Panc1 (cell line): Measurements from ENCODE around the gene ANTXR1. TPM values are rescaled to one million over a fixed set of nuclear protein-coding genes. Genes with fewer than 3 reads are reported as not detected.
A peak's percentile ranks its signal among the peaks of the same experiment; 100 is the strongest.

Source experiments
- ATAC-seq: fragments of 200-7000 bp; cut with Tn5 transposase; 2 replicates; pipeline ENCODE4 v1.9.1; 2020; ENCODE audit warnings: mild to moderate bottlenecking, moderate library complexity
- BruUV-seq: library from RNA; stranded (reverse); fragments of 400-500 nt; replicated peaks from 2 replicates; lab custom pipeline; 2021; lab: Mats Ljungman, UMichigan
- CTCF ChIA-PET: fragments of 300-600 bp; sonication (Branson Sonifier 250); formaldehyde crosslinking; loops from one replicate; lab custom pipeline; 2022; ENCODE audit warnings: antibody characterized with exemption; lab: Charles Lee
- POLR2A ChIA-PET: fragments of 300-600 bp; sonication (Branson Sonifier 250); formaldehyde crosslinking; loops from one replicate; lab custom pipeline; 2022; ENCODE audit warnings: antibody characterized with exemption; lab: Charles Lee
- DNase-seq: peaks from one replicate; pipeline ENCODE4 v3.0.0-alpha.2; 2010; ENCODE audit warnings: low read depth, low spot score
- H3K27ac ChIP-seq: 2 replicates; pipeline ENCODE4 v1.5.1; 2011; ENCODE audit warnings: mild to moderate bottlenecking, low read length, inconsistent platforms
- H3K27me3 ChIP-seq: fragments of 200-500 bp; sonication (Bioruptor generic); 2 replicates; pipeline ENCODE4 v1.6.0; 2014; ENCODE audit warnings: low read length, inconsistent platforms; ENCODE audit not compliant: control insufficient read depth, insufficient read depth
- H3K36me3 ChIP-seq: fragments of 200-500 bp; sonication (Bioruptor generic); 2 replicates; pipeline ENCODE4 v1.5.1; 2014; ENCODE audit warnings: inconsistent platforms, mild to moderate bottlenecking, low read length, moderate library complexity; ENCODE audit not compliant: control insufficient read depth, insufficient read depth
- H3K4me1 ChIP-seq: 2 replicates; pipeline ENCODE4 v1.5.1; 2011; ENCODE audit warnings: inconsistent platforms, mild to moderate bottlenecking, low read length, moderate library complexity; ENCODE audit not compliant: control insufficient read depth, insufficient read depth
- H3K4me3 ChIP-seq, 2 experiments: 2 replicates each; pipeline ENCODE4 v1.5.1; 2011 to 2012; ENCODE audit warnings: low read depth in 2 of 2, low read length in 2 of 2, mild to moderate bottlenecking in 2 of 2, inconsistent platforms in 1 of 2, moderate library complexity in 1 of 2
- H3K9me3 ChIP-seq: fragments of 200-500 bp; sonication (Bioruptor generic); 2 replicates; pipeline ENCODE4 v1.5.1; 2014; ENCODE audit warnings: low read depth, mild to moderate bottlenecking, inconsistent platforms, low read length, moderate library complexity; ENCODE audit not compliant: control insufficient read depth, insufficient read depth
- CTCF ChIP-seq: fragments of 450-650 bp; IDR thresholded peaks from 2 replicates; pipeline ENCODE4 v1.5.1; 2017; ENCODE audit warnings: mild to moderate bottlenecking
- POLR2AphosphoS5 ChIP-seq: IDR thresholded peaks from 2 replicates; pipeline ENCODE4 v1.6.1; 2012; ENCODE audit warnings: mild to moderate bottlenecking, low read depth, low read length, moderate library complexity
- REST ChIP-seq, 2 experiments: IDR thresholded peaks; 2 replicates each; pipeline ENCODE4 v1.6.1; 2011 to 2012; ENCODE audit warnings: low read depth in 2 of 2, control low read depth in 1 of 2, low read length in 1 of 2, mild to moderate bottlenecking in 1 of 2, moderate library complexity in 1 of 2; ENCODE audit not compliant: insufficient read depth in 1 of 2
- SIN3A ChIP-seq: IDR thresholded peaks from 2 replicates; pipeline ENCODE4 v1.6.1; 2012; ENCODE audit warnings: low read depth, mild to moderate bottlenecking, low read length, moderate library complexity, borderline replicate concordance; ENCODE audit not compliant: insufficient read depth
- TCF7L2 ChIP-seq: IDR thresholded peaks from 2 replicates; pipeline ENCODE4 v1.6.1; 2011; ENCODE audit warnings: mild to moderate bottlenecking, low read depth, low read length, inconsistent platforms
- in situ Hi-C: cut with HindIII; loops from 2 replicates; pipeline ENCODE4 v1.10.0; 2016; ENCODE audit warnings: low sequenced_read_pairs, low pct_unique_long_range_greater_than_20kb
- intact Hi-C: fragments of 100-400 bp; cut with micrococcal nuclease; formaldehyde crosslinking; loops from one replicate; pipeline ENCODE4 v1.10.0; 2022; ENCODE audit not compliant: unreplicated experiment
- total RNA-seq: library from RNA; stranded (reverse); gene quantifications from one replicate; pipeline ENCODE4 v1.2.1, GENCODE V29; 2021; ENCODE audit not compliant: unreplicated experiment

The ANTXR1 gene
- total RNA-seq, 1 experiment from 2014 or later: 132 TPM

DNA sequence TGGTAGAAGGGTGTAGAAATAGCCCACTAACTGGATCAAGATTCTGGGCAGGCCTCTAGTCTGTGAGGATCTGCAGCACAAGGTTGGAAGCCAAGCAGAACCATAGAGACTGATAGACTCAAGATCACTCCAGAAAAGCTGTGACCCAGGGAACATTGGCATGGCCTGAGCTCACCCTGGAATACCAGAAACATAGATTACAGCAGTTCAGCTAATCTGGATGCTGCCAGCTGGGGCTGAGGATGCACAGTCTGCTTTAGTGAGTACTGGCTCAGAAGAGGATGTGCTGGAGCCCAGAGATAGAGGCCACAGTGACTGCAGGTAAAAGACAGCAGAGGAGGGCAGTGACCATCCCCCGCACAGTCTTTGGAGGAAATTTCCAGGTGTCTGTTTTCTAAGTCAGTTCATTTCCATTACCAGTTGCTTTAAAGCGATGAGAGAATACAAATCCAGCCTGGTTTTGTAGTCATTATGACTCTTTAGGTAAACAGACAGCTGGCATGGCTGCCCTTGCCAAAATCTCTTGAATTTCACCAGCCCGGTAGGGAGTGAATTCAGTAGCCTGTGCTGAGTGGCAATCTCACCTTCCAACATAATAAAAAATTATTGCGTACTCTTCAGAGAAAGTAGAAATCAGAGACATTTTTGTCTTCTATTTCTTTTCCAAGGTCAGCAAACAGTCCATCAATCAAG, 119.2 kb downstream of the ANTXR1 start:
- no TSS peak for BruUV-seq
- Histone ChIP-seq H3K27ac (peak overlapping the region; percentile 100), H3K4me1 (peaks cover 30% of the 10 kb centered on the region), H3K9me3 (no peaks in the 10 kb centered on the region), H3K27me3 (no peaks in the 10 kb centered on the region), H3K4me3 (no peak overlapping the region), H3K36me3 (no peaks in the 10 kb centered on the region; the same call in 1 of the 2 replicates)
- intact Hi-C loops: no loop called here
- ChIA-PET CTCF (interaction anchor here (0.7 kb wide), 1 partner anchor 50 kb away, joined by 3 read pairs; no protein-coding TSS in a partner anchor), POLR2A (no interaction called here)
- ATAC-seq (peak; percentile 66), DNase-seq (peak; percentile 36)
- TF ChIP-seq CTCF (no peak), POLR2AphosphoS5 (no peak), TCF7L2 (no peak), REST (IDR thresholded peaks at IDR 0.05; ENCODE audit: insufficient read depth in 1 of 2, low read depth in 2 of 2, low read length in 1 of 2) (no peak), SIN3A (no peak)
- in situ Hi-C loops: no loop called here

- in situ Hi-C loops (no loop called here), intact Hi-C loops (no loop called here)
- DNase-seq (no peak), ATAC-seq (no peak)
- ChIA-PET CTCF (no interaction called here), POLR2A (no interaction called here)
- TF ChIP-seq TCF7L2 (no peak), CTCF (no peak), POLR2AphosphoS5 (no peak), SIN3A (no peak), REST (IDR thresholded peaks at IDR 0.05; ENCODE audit: insufficient read depth in 1 of 2, low read depth in 2 of 2, low read length in 1 of 2) (no peak)
- Histone ChIP-seq H3K9me3 (no peaks in the 10 kb centered on the region), H3K36me3 (no peaks in the 10 kb centered on the region; the same call in 1 of the 2 replicates), H3K4me1 (peaks cover 40% of the 10 kb centered on the region), H3K4me3 (no peak overlapping the region), H3K27me3 (no peaks in the 10 kb centered on the region), H3K27ac (peak overlapping the region; percentile 100)
- no TSS peak for BruUV-seq
Observed at GRCh38 chr2:69132960-69133590, 120.1 kb downstream of the ANTXR1 start.
